Subcutaneous abdominal adipose tissue (tissue), 5 donors: Measurements from ENCODE around the gene COX4I2.

Source experiments
- H3K27ac ChIP-seq: one replicate; pipeline ENCODE4 v1.7.0; 2013; ENCODE audit warnings: low read depth, mild to moderate bottlenecking, inconsistent platforms, low read length, moderate library complexity
- H3K27me3 ChIP-seq, 5 donors: one replicate each; pipeline ENCODE4 v1.7.0; 2013; ENCODE audit warnings: low read length in 5 of 5, inconsistent platforms in 1 of 5; ENCODE audit not compliant: control insufficient read depth in 5 of 5, insufficient read depth in 4 of 5
- H3K36me3 ChIP-seq, 5 donors: one replicate each; pipeline ENCODE4 v1.7.0; 2013; ENCODE audit warnings: low read length in 5 of 5; ENCODE audit not compliant: control insufficient read depth in 5 of 5, insufficient read depth in 5 of 5
- H3K4me1 ChIP-seq, 5 donors: one replicate each; pipeline ENCODE4 v1.7.0; 2013; ENCODE audit warnings: low read length in 5 of 5, mild to moderate bottlenecking in 3 of 5, moderate library complexity in 1 of 5; ENCODE audit not compliant: control insufficient read depth in 5 of 5, insufficient read depth in 5 of 5
- H3K4me3 ChIP-seq, 5 donors: one replicate each; pipeline ENCODE4 v1.7.0; 2013; ENCODE audit warnings: low read length in 5 of 5, low read depth in 1 of 5
- H3K9ac ChIP-seq, 5 donors: one replicate each; pipeline ENCODE4 v1.7.0; 2013; ENCODE audit warnings: low read length in 5 of 5, mild to moderate bottlenecking in 4 of 5, moderate library complexity in 3 of 5
- H3K9me3 ChIP-seq, 5 donors: one replicate each; pipeline ENCODE4 v1.7.0; 2013; ENCODE audit warnings: low read length in 5 of 5; ENCODE audit not compliant: control insufficient read depth in 5 of 5
- donor health status: healthy.
- donor health status: healthy.
- donor health status: healthy.
- donor health status: healthy.
- donor health status: healthy.

The COX4I2 gene

GRCh38 chr20:31597481-31597855 lies 40.2 kb upstream of the COX4I2 start:
- H3K4me3 ChIP-seq, result no peak overlapping the region
- H3K27me3 ChIP-seq, result no peaks in the 10 kb centered on the region
- peak overlapping the region; percentile 46 for H3K27ac ChIP-seq
- H3K36me3 ChIP-seq, result no peaks in the 10 kb centered on the region
- H3K9ac ChIP-seq, result no peak overlapping the region
- H3K9me3 ChIP-seq, result no peaks in the 10 kb centered on the region
- H3K4me1 ChIP-seq, result peaks cover 2 to 42% (median 28%) of the 10 kb centered on the region in 5 donors

GRCh38 chr20:31602431-31602778 lies 35.3 kb upstream of the COX4I2 start:
- H3K36me3 ChIP-seq, result no peaks in the 10 kb centered on the region
- no peaks in the 10 kb centered on the region for H3K9me3 ChIP-seq
- H3K27me3 ChIP-seq, result no peaks in the 10 kb centered on the region
- H3K4me3 ChIP-seq, result no peak overlapping the region
- peaks cover 3 to 37% (median 35%) of the 10 kb centered on the region in 5 donors for H3K4me1 ChIP-seq
- H3K9ac ChIP-seq, result no peak overlapping the region
- no peak overlapping the region for H3K27ac ChIP-seq

- no peaks in the 10 kb centered on the region for H3K9me3 ChIP-seq
- no peaks in the 10 kb centered on the region for H3K27me3 ChIP-seq
- no peak overlapping the region for H3K27ac ChIP-seq
- H3K9ac ChIP-seq, result no peak overlapping the region
- peaks cover 3 to 43% (median 40%) of the 10 kb centered on the region in 5 donors for H3K4me1 ChIP-seq
- no peak overlapping the region for H3K4me3 ChIP-seq
- H3K36me3 ChIP-seq, result no peaks in the 10 kb centered on the region
Measured at GRCh38 chr20:31602779-31603441, 34.8 kb upstream of the COX4I2 start.

- H3K4me1 ChIP-seq, result peaks cover 6 to 53% (median 51%) of the 10 kb centered on the region in 5 donors
- no peaks in the 10 kb centered on the region for H3K36me3 ChIP-seq
- no peaks in the 10 kb centered on the region for H3K27me3 ChIP-seq
- no peaks in the 10 kb centered on the region for H3K9me3 ChIP-seq
- peak overlapping the region; percentile 69 to 99 (median 78) for H3K4me3 ChIP-seq
- peak overlapping the region in 4 of 5 donors; percentile 42 to 78 (median 70) for H3K9ac ChIP-seq
- peak overlapping the region; percentile 82 for H3K27ac ChIP-seq
Measured at GRCh38 chr20:31603822-31604566, 33.7 kb upstream of the COX4I2 start.

- Histone ChIP-seq H3K27me3 (no peaks in the 10 kb centered on the region), H3K4me3 (peak overlapping the region; percentile 69 to 99 (median 78)), H3K9ac (peak overlapping the region; percentile 42 to 78 (median 63)), H3K27ac (peak overlapping the region; percentile 82), H3K4me1 (peaks cover 6 to 59% (median 52%) of the 10 kb centered on the region in 5 donors), H3K9me3 (no peaks in the 10 kb centered on the region), H3K36me3 (no peaks in the 10 kb centered on the region)
Measured at GRCh38 chr20:31604567-31605030, 33.1 kb upstream of the COX4I2 start.

- Histone ChIP-seq H3K9me3 (no peaks in the 10 kb centered on the region), H3K9ac (peak within 1 kb of the TSS; percentile 58 to 78 (median 78)), H3K4me3 (peak within 1 kb of the TSS; percentile 69 to 99 (median 81)), H3K27ac (peak within 1 kb of the TSS; percentile 82), H3K4me1 (peaks cover 6 to 60% (median 56%) of the 10 kb centered on the region in 5 donors), H3K27me3 (no peaks in the 10 kb centered on the region), H3K36me3 (no peaks in the 10 kb centered on the region)
Measured at GRCh38 chr20:31605031-31605901, 32.4 kb upstream of the COX4I2 start, which contains the start of gene ID1. Gene ID1 (plus strand): TSS chr20:31605289. CDS start chr20:31605388, 99 bp downstream.

GRCh38 chr20:31605902-31606803 lies 31.6 kb upstream of the COX4I2 start:
- Histone ChIP-seq H3K4me3 (peak overlapping the region; percentile 69 to 99 (median 81)), H3K4me1 (peaks cover 6 to 69% (median 64%) of the 10 kb centered on the region in 5 donors), H3K27me3 (no peaks in the 10 kb centered on the region), H3K27ac (peak overlapping the region; percentile 82), H3K9ac (peak overlapping the region; percentile 58 to 78 (median 78)), H3K9me3 (no peaks in the 10 kb centered on the region), H3K36me3 (no peaks in the 10 kb centered on the region)

- H3K4me1 ChIP-seq, result peaks cover 6 to 73% (median 68%) of the 10 kb centered on the region in 5 donors
- no peaks in the 10 kb centered on the region for H3K36me3 ChIP-seq
- no peaks in the 10 kb centered on the region for H3K9me3 ChIP-seq
- peak overlapping the region; percentile 82 for H3K27ac ChIP-seq
- H3K9ac ChIP-seq, result peak overlapping the region in 4 of 5 donors; percentile 71 to 78 (median 78)
- no peaks in the 10 kb centered on the region for H3K27me3 ChIP-seq
- H3K4me3 ChIP-seq, result peak overlapping the region; percentile 69 to 99 (median 78)
Measured at GRCh38 chr20:31606804-31607639, 30.7 kb upstream of the COX4I2 start.
